ENCODE results near the gene SLC2A11. TPM values are rescaled to one million over a fixed set of nuclear protein-coding genes. Genes with fewer than 3 reads are reported as not detected.

Gene SLC2A11
- total and polyA plus RNA-seq, 4 donors: 3.4 to 9.0 (median 4.3) TPM

DNA sequence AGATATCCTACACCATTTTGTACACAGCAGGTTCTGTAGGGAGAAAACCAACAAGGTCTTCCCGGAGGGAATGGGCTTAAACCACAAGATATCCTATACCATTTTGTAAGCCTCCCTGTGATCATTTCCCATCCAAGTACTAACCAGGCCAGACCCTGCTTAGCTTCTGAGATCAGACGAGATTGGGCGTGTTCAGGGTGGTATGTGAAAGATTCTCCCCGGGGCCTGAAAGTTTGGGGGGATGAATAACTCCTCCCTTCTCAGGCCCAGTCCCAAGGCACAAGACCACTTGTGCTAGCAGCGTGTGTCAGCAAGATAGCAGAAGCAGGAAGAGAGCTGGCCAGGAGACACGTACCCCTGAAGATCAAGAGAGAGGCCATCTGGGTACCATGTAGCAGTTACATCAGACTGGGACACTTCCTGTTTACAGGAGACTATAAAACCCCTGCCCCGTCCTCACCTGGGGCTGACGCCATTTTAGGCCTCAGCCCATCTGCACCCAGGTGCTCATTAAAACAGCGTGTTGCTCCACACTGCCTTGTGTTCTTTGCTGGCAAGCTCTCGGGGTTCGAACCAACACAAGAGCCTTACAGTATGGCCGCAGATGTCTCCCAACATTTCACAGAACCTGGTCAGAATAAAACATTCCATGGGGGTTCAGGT is 53.8 kb downstream of the SLC2A11 start:
- DNase-seq (ENCODE audit: low spot score): no peak
- Histone ChIP-seq H3K27me3 (ENCODE audit: control insufficient read depth in 4 of 4, insufficient read depth in 4 of 4, low read length in 3 of 4) (no peaks in the 10 kb centered on the region), H3K36me3 (ENCODE audit: control insufficient read depth in 4 of 4, insufficient read depth in 3 of 4, low read depth in 1 of 4, low read length in 3 of 4) (no peaks in the 10 kb centered on the region), H3K9me3 (ENCODE audit: control insufficient read depth in 4 of 4, low read length in 3 of 4) (no peaks in the 10 kb centered on the region), H3K27ac (ENCODE audit: low read depth in 1 of 2, low read length in 2 of 2) (no peak overlapping the region), H3K9ac (ENCODE audit: low read depth in 1 of 2, low read length in 2 of 2) (no peak overlapping the region), H3K4me1 (ENCODE audit: control insufficient read depth in 4 of 4, insufficient read depth in 4 of 4, low read length in 3 of 4) (peaks cover 0 to 23% (median 6%) of the 10 kb centered on the region in 4 donors), H3K4me3 (ENCODE audit: low read depth in 1 of 3, low read length in 3 of 3) (no peak overlapping the region)
- TF ChIP-seq JUND (IDR thresholded peaks at IDR 0.05) (no peak), YY1 (IDR thresholded peaks at IDR 0.05) (no peak), FOXA1 (IDR thresholded peaks at IDR 0.05) (no peak), NR2F2 (IDR thresholded peaks at IDR 0.05) (no peak), FOXA2 (IDR thresholded peaks at IDR 0.05) (no peak), EGR1 (IDR thresholded peaks at IDR 0.05; ENCODE audit: low read depth in 2 of 2) (no peak), SP1 (IDR thresholded peaks at IDR 0.05) (no peak), HNF4G (IDR thresholded peaks at IDR 0.05) (no peak), TAF1 (conservative IDR thresholded peaks at IDR 0.05) (no peak), REST (IDR thresholded peaks at IDR 0.05) (no peak), ATF3 (IDR thresholded peaks at IDR 0.05) (no peak), RAD21 (IDR thresholded peaks at IDR 0.05) (no peak), RXRA (IDR thresholded peaks at IDR 0.05) (no peak), MAX (IDR thresholded peaks at IDR 0.05) (no peak), HNF4A (conservative IDR thresholded peaks at IDR 0.05) (no peak), GABPA (IDR thresholded peaks at IDR 0.05 in 1 of 2, conservative IDR thresholded peaks at IDR 0.05 in 1 of 2) (no peak)
- TF ChIP-seq, protein P1, sequence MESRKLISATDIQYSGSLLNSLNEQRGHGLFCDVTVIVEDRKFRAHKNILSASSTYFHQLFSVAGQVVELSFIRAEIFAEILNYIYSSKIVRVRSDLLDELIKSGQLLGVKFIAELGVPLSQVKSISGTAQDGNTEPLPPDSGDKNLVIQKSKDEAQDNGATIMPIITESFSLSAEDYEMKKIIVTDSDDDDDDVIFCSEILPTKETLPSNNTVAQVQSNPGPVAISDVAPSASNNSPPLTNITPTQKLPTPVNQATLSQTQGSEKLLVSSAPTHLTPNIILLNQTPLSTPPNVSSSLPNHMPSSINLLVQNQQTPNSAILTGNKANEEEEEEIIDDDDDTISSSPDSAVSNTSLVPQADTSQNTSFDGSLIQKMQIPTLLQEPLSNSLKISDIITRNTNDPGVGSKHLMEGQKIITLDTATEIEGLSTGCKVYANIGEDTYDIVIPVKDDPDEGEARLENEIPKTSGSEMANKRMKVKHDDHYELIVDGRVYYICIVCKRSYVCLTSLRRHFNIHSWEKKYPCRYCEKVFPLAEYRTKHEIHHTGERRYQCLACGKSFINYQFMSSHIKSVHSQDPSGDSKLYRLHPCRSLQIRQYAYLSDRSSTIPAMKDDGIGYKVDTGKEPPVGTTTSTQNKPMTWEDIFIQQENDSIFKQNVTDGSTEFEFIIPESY (IDR thresholded peaks at IDR 0.05): no peak
- WGBS: 95% methylated on average over 12 of the region's 12 CpGs

GRCh38 chr22:23912293-23912903 is 54.7 kb downstream of the SLC2A11 start:
- 94% methylated on average over 9 of the region's 9 CpGs for WGBS
- Histone ChIP-seq H3K27ac (ENCODE audit: low read depth in 1 of 2, low read length in 2 of 2) (no peak overlapping the region), H3K4me3 (ENCODE audit: low read depth in 1 of 3, low read length in 3 of 3) (no peak overlapping the region), H3K4me1 (ENCODE audit: control insufficient read depth in 4 of 4, insufficient read depth in 4 of 4, low read length in 3 of 4) (peaks cover 0 to 23% (median 6%) of the 10 kb centered on the region in 4 donors), H3K9ac (ENCODE audit: low read depth in 1 of 2, low read length in 2 of 2) (no peak overlapping the region), H3K36me3 (ENCODE audit: control insufficient read depth in 4 of 4, insufficient read depth in 3 of 4, low read depth in 1 of 4, low read length in 3 of 4) (no peaks in the 10 kb centered on the region), H3K9me3 (ENCODE audit: control insufficient read depth in 4 of 4, low read length in 3 of 4) (no peaks in the 10 kb centered on the region), H3K27me3 (ENCODE audit: control insufficient read depth in 4 of 4, insufficient read depth in 4 of 4, low read length in 3 of 4) (no peaks in the 10 kb centered on the region)
- no peak for DNase-seq (ENCODE audit: low spot score)
- TF ChIP-seq RXRA (IDR thresholded peaks at IDR 0.05) (no peak), HNF4G (IDR thresholded peaks at IDR 0.05) (no peak), RAD21 (IDR thresholded peaks at IDR 0.05) (no peak), EGR1 (IDR thresholded peaks at IDR 0.05; ENCODE audit: low read depth in 2 of 2) (no peak), SP1 (IDR thresholded peaks at IDR 0.05) (no peak), GABPA (IDR thresholded peaks at IDR 0.05 in 1 of 2, conservative IDR thresholded peaks at IDR 0.05 in 1 of 2) (no peak), JUND (IDR thresholded peaks at IDR 0.05) (no peak), FOXA2 (IDR thresholded peaks at IDR 0.05) (no peak), TAF1 (conservative IDR thresholded peaks at IDR 0.05) (no peak), FOXA1 (IDR thresholded peaks at IDR 0.05) (no peak), YY1 (IDR thresholded peaks at IDR 0.05) (no peak), HNF4A (conservative IDR thresholded peaks at IDR 0.05) (no peak)
- TF ChIP-seq, protein P2, sequence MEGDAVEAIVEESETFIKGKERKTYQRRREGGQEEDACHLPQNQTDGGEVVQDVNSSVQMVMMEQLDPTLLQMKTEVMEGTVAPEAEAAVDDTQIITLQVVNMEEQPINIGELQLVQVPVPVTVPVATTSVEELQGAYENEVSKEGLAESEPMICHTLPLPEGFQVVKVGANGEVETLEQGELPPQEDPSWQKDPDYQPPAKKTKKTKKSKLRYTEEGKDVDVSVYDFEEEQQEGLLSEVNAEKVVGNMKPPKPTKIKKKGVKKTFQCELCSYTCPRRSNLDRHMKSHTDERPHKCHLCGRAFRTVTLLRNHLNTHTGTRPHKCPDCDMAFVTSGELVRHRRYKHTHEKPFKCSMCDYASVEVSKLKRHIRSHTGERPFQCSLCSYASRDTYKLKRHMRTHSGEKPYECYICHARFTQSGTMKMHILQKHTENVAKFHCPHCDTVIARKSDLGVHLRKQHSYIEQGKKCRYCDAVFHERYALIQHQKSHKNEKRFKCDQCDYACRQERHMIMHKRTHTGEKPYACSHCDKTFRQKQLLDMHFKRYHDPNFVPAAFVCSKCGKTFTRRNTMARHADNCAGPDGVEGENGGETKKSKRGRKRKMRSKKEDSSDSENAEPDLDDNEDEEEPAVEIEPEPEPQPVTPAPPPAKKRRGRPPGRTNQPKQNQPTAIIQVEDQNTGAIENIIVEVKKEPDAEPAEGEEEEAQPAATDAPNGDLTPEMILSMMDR (IDR thresholded peaks at IDR 0.05; ENCODE audit: low read depth, low read length, missing input control): no peak
- TF ChIP-seq, protein P1 (IDR thresholded peaks at IDR 0.05): no peak

Measured in liver (tissue), 9 donors.